ENCODE measurements around the gene CDH4.

DNA sequence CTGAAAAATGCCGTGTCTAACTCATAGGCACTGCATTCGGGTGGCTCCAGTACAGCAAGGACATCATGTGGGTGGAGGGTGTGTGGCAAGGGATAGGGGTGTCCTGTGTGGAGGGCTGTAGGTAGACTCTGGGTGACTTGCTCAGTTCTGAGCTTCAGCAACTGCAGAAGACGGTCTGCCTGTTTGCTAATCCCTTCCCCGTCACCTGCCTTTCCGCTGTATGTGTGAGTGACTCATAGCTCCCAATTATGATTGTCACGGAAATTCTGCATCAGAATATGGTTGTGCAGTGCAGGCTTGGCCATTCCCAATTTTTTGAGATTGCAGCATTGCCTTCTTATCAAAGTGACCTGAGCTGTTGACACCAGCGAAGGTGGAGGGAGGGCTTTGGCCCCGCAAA is 174.3 kb downstream of the CDH4 start:
- TF ChIP-seq, protein P1, sequence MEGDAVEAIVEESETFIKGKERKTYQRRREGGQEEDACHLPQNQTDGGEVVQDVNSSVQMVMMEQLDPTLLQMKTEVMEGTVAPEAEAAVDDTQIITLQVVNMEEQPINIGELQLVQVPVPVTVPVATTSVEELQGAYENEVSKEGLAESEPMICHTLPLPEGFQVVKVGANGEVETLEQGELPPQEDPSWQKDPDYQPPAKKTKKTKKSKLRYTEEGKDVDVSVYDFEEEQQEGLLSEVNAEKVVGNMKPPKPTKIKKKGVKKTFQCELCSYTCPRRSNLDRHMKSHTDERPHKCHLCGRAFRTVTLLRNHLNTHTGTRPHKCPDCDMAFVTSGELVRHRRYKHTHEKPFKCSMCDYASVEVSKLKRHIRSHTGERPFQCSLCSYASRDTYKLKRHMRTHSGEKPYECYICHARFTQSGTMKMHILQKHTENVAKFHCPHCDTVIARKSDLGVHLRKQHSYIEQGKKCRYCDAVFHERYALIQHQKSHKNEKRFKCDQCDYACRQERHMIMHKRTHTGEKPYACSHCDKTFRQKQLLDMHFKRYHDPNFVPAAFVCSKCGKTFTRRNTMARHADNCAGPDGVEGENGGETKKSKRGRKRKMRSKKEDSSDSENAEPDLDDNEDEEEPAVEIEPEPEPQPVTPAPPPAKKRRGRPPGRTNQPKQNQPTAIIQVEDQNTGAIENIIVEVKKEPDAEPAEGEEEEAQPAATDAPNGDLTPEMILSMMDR (IDR thresholded peaks at IDR 0.05 in 8 of 11, conservative IDR thresholded peaks at IDR 0.05 in 3 of 11): no peak
- no peak for TF ChIP-seq POLR2A (IDR thresholded peaks at IDR 0.05)
